Endothelial cell of umbilical vein (primary cell): ENCODE measurements around the gene TBCE. TPM values are rescaled to one million over a fixed set of nuclear protein-coding genes. Genes with fewer than 3 reads are reported as not detected.

Experiments
- BruUV-seq: library from RNA; stranded (reverse); fragments of 400-500 nt; replicated peaks from 2 replicates; lab custom pipeline; 2021; lab: Mats Ljungman, UMichigan
- CTCF ChIA-PET: fragments of 300-600, 350-600 bp; sonication (Branson Sonifier 250); formaldehyde crosslinking; loops from one replicate; lab custom pipeline; 2021; ENCODE audit warnings: antibody characterized with exemption, inconsistent platforms; lab: Charles Lee
- POLR2A ChIA-PET: fragments of 300-600, 350-600 bp; sonication (Branson Sonifier 250); formaldehyde crosslinking; loops from one replicate; lab custom pipeline; 2021; ENCODE audit warnings: antibody characterized with exemption, inconsistent platforms; lab: Charles Lee
- DNase-seq: peaks from one replicate; pipeline ENCODE4 v3.0.0-alpha.2; 2011; ENCODE audit warnings: low read depth, low spot score
- FAIRE-seq: peaks from 2 replicates; lab custom pipeline; 2011; peaks lifted over from hg19 to GRCh38; lab: Jason Lieb, UNC
- H2AFZ ChIP-seq: 2 replicates; pipeline ENCODE4 v1.6.0; 2012; ENCODE audit warnings: low read depth, low read length, control low read depth, inconsistent platforms
- H3K27ac ChIP-seq: 2 replicates; pipeline ENCODE4 v1.5.1; 2011; ENCODE audit warnings: low read depth, mild to moderate bottlenecking, control low read depth, low read length, moderate library complexity; ENCODE audit not compliant: insufficient read depth
- H3K27me3 ChIP-seq, 2 experiments: 2 replicates each; pipeline versions ENCODE4 v1.6.0 to v1.6.1; 2011; ENCODE audit warnings: low read length in 2 of 2, mixed read lengths in 1 of 2; ENCODE audit not compliant: control insufficient read depth in 2 of 2, insufficient read depth in 2 of 2
- H3K36me3 ChIP-seq, 2 experiments: 2 replicates in 1 of 2; 3 replicates in 1 of 2; pipeline ENCODE4 v1.5.1; 2011; ENCODE audit warnings: low read length in 2 of 2, mild to moderate bottlenecking in 1 of 2, moderate library complexity in 1 of 2; ENCODE audit not compliant: control insufficient read depth in 2 of 2, insufficient read depth in 2 of 2; ENCODE audit errors: extremely low read depth in 1 of 2
- H3K4me1 ChIP-seq: 3 replicates; pipeline ENCODE4 v1.5.1; 2011; ENCODE audit warnings: mild to moderate bottlenecking, low read length; ENCODE audit not compliant: control insufficient read depth, insufficient read depth; ENCODE audit errors: extremely low read depth
- H3K4me2 ChIP-seq: 2 replicates; pipeline ENCODE4 v1.6.1; 2011; ENCODE audit warnings: low read length, control low read depth, mixed read lengths; ENCODE audit not compliant: insufficient read depth
- H3K4me3 ChIP-seq, 3 experiments: fragments of 200-600 bp in 1 of 3; sonication (generic), shearing (Covaris generic) in 1 of 3; replicated peaks in 1 of 3; 2 replicates each; pipeline ENCODE4 v1.5.1; 2011 to 2016; ENCODE audit warnings: control low read depth in 3 of 3, low read length in 3 of 3, mild to moderate bottlenecking in 2 of 3, inconsistent platforms in 1 of 3, low read depth in 1 of 3, moderate library complexity in 1 of 3; ENCODE audit not compliant: insufficient read depth in 1 of 3
- H3K79me2 ChIP-seq: 2 replicates; pipeline ENCODE4 v1.6.0; 2012; ENCODE audit warnings: low read length, inconsistent platforms; ENCODE audit not compliant: control insufficient read depth, insufficient read depth
- H3K9ac ChIP-seq: replicated peaks from 2 replicates; pipeline ENCODE3; 2011; ENCODE audit warnings: low read length, control low read depth; ENCODE audit not compliant: insufficient read depth; ENCODE audit errors: extremely low read depth
- H3K9me1 ChIP-seq: replicated peaks from 3 replicates; pipeline ENCODE4 v1.6.0; 2011; ENCODE audit warnings: mild to moderate bottlenecking, low read length; ENCODE audit not compliant: control insufficient read depth, insufficient read depth; ENCODE audit errors: extremely low read depth
- H3K9me3 ChIP-seq: replicated peaks from 2 replicates; pipeline ENCODE4 v1.5.1; 2012; ENCODE audit warnings: low read length, inconsistent platforms; ENCODE audit not compliant: control insufficient read depth, insufficient read depth
- H4K20me1 ChIP-seq: replicated peaks from 2 replicates; pipeline ENCODE3; 2011; ENCODE audit warnings: mild to moderate bottlenecking, low read length; ENCODE audit not compliant: control insufficient read depth, insufficient read depth; ENCODE audit errors: extremely low read depth
- EZH2 ChIP-seq: IDR thresholded peaks from 2 replicates; pipeline ENCODE4 v1.6.1; 2012; ENCODE audit warnings: borderline replicate concordance, low read depth, mild to moderate bottlenecking, moderate library complexity, low read length, inconsistent platforms; ENCODE audit not compliant: severe bottlenecking
- FOS ChIP-seq: IDR thresholded peaks from 2 replicates; pipeline ENCODE4 v1.6.1; 2011; ENCODE audit warnings: mild to moderate bottlenecking, low read length, moderate library complexity, borderline replicate concordance; ENCODE audit not compliant: insufficient read depth
- GATA2 ChIP-seq: IDR thresholded peaks from 2 replicates; pipeline ENCODE4 v1.7.0; 2011; ENCODE audit warnings: low read depth, mild to moderate bottlenecking, moderate library complexity, mixed read lengths, low read length; ENCODE audit not compliant: insufficient read length, insufficient read depth
- JUN ChIP-seq: IDR thresholded peaks from 2 replicates; pipeline ENCODE4 v1.6.1; 2011; ENCODE audit warnings: borderline replicate concordance, low read depth; ENCODE audit not compliant: insufficient read length, insufficient read depth
- MAX ChIP-seq: IDR thresholded peaks from 2 replicates; pipeline ENCODE4 v1.6.1; 2011; ENCODE audit not compliant: insufficient read depth, insufficient read length
- MYC ChIP-seq: IDR thresholded peaks from one replicate; pipeline ENCODE4 v1.6.1; 2011; ENCODE audit warnings: mild to moderate bottlenecking, low read depth, low read length
- POLR2A ChIP-seq: IDR thresholded peaks from 2 replicates; pipeline ENCODE4 v1.6.1; 2012; ENCODE audit warnings: low read depth, mild to moderate bottlenecking, control low read depth, low read length
- POLR2AphosphoS5 ChIP-seq: IDR thresholded peaks from 2 replicates; pipeline ENCODE4 v1.6.1; 2012; ENCODE audit warnings: low read depth, mild to moderate bottlenecking, control low read depth, low read length, moderate library complexity; ENCODE audit not compliant: insufficient read depth
- dilution Hi-C: fragments of 300-500 bp; cut with MboI; formaldehyde crosslinking; loops from one replicate; pipeline ENCODE4 v1.15.0; 2019; ENCODE audit warnings: low sequenced_read_pairs; ENCODE audit not compliant: extremely low pct_ligation_motif_present
- intact Hi-C: fragments of 100-400 bp; cut with micrococcal nuclease; formaldehyde crosslinking; loops from one replicate; pipeline ENCODE4 v1.10.0; 2022
- polyA plus RNA-seq, 4 experiments: library from polyadenylated mRNA; depleted of rRNA in 3 of 4; stranded (reverse) in 3 of 4; unstranded in 1 of 4; fragments of >200 nt; gene quantifications; 2 replicates each; pipeline versions ENCODE4 v1.2.1 to v1.2.3, GENCODE V29; 2011 to 2012; ENCODE audit warnings: missing spikeins in 1 of 4
- total RNA-seq: library from RNA; stranded (reverse); gene quantifications from 2 replicates; pipeline ENCODE4 v1.2.3, GENCODE V29; 2021
- TF ChIP-seq, protein P1 (sequence below), 2 donors: IDR thresholded peaks; 1 replicate in 1 of 2; 2 replicates in 1 of 2; pipeline ENCODE4 v1.5.1; 2011; ENCODE audit warnings: low read length in 2 of 2, mild to moderate bottlenecking in 2 of 2, moderate library complexity in 2 of 2, control low read depth in 1 of 2, inconsistent platforms in 1 of 2, low read depth in 1 of 2; ENCODE audit not compliant: insufficient read depth in 1 of 2; ENCODE audit errors: extremely low read depth in 1 of 2

TBCE gene
- total and polyA plus RNA-seq, 2 donors (not counting 3 experiments of a cell fraction or from before 2014, with no cell fraction given), result 13.7 to 32.6 TPM

GRCh38 chr1:235411489-235412486 is 44.6 kb downstream of the TBCE start:
- intact Hi-C loops (no loop called here), dilution Hi-C loops (no loop called here)
- Histone ChIP-seq H3K79me2 (no peaks in the 10 kb centered on the region), H3K9ac (no peak overlapping the region), H3K9me3 (no peaks in the 10 kb centered on the region), H3K27me3 (no peaks in the 10 kb centered on the region), H3K4me1 (no peaks in the 10 kb centered on the region), H3K4me2 (no peak overlapping the region), H3K9me1 (no peaks in the 10 kb centered on the region), H3K4me3 (no peak overlapping the region), H4K20me1 (no peaks in the 10 kb centered on the region), H3K36me3 (no peaks in the 10 kb centered on the region), H2AFZ (no peak overlapping the region), H3K27ac (no peak overlapping the region)
- DNase-seq, result no peak
- FAIRE-seq, result no peak
- no TSS peak for BruUV-seq
- POLR2A ChIA-PET, result interaction anchor here (0.8 kb wide), 1 partner anchor 84 kb away, joined by 3 read pairs; the partner anchor contains the start of genes ARID4B and GGPS1
- CTCF ChIA-PET, result no interaction called here
- no peak for TF ChIP-seq FOS
- no peak for TF ChIP-seq GATA2
- TF ChIP-seq JUN, result no peak
- no peak for TF ChIP-seq MYC
- no peak for TF ChIP-seq POLR2A
- TF ChIP-seq MAX, result no peak
- TF ChIP-seq, protein P1, sequence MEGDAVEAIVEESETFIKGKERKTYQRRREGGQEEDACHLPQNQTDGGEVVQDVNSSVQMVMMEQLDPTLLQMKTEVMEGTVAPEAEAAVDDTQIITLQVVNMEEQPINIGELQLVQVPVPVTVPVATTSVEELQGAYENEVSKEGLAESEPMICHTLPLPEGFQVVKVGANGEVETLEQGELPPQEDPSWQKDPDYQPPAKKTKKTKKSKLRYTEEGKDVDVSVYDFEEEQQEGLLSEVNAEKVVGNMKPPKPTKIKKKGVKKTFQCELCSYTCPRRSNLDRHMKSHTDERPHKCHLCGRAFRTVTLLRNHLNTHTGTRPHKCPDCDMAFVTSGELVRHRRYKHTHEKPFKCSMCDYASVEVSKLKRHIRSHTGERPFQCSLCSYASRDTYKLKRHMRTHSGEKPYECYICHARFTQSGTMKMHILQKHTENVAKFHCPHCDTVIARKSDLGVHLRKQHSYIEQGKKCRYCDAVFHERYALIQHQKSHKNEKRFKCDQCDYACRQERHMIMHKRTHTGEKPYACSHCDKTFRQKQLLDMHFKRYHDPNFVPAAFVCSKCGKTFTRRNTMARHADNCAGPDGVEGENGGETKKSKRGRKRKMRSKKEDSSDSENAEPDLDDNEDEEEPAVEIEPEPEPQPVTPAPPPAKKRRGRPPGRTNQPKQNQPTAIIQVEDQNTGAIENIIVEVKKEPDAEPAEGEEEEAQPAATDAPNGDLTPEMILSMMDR (IDR thresholded peaks at IDR 0.05; ENCODE audit: extremely low read depth in 1 of 2, insufficient read depth in 1 of 2, low read depth in 1 of 2, low read length in 2 of 2), result no peak
- no peak for TF ChIP-seq EZH2
- no peak for TF ChIP-seq POLR2AphosphoS5
